NCI-H748 (cell line): Measurements from ENCODE around the gene PLD1.

Experiments
- DNase-seq: peaks from one replicate; lab custom pipeline; 2025; ENCODE audit not compliant: unreplicated experiment; lab: John Stamatoyannopoulos, UW

Gene PLD1

DNA sequence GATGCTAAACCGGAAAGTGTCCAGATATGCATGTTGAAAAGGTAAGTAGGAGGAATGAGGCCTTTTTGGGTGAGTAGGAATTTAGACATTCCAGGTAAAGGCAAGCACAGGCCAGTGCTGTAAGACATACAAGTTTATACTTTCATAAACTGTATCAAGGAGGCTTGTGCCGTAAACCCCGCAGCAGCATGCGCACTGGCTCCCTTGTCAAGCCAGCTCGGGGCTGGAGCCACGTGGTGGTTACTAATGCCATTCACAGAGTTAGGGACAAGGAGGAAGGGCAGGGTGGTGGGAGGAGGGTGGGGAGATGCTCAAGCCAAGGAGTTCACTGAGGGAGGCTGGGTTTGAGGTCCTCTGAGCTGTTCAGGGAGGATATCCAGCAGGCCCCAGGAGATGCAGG, 35.8 kb downstream of the PLD1 start:
- DNase-seq, result no peak

DNA sequence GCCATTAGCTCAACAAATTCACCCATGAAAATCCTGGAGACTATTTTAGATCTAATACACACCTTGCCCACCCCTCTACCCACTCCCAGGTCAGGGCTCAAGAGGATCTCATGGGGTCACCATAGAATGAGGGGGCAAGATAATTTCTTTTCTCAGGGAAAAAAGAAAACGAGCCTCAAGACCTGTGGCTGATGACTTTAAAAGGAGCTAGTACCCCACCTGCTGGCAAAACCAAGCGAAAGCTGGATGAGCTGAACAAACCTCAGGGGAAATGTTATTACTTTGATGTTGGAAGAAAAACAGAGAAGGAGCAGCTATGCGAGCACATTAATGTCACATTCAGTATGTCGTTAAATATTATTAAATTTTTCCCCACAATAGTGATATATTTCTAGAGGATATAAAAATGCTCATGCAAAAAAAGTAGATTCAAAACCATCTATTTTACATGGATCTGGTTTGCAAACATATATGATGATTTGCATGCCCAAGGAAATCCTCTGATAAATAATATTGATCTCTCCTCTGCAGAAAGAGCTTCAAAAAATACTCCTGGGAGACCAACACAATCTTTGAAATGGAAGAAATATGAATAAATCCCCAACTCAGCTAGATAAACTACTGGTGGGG, 37.7 kb downstream of the PLD1 start:
- peak; percentile 56 for DNase-seq

GRCh38 chr3:171770689-171771620, 39.3 kb downstream of the PLD1 start:
- peak; percentile 31 for DNase-seq

GRCh38 chr3:171769461-171769860, 40.8 kb downstream of the PLD1 start:
- no peak for DNase-seq

GRCh38 chr3:171768986-171769385, 41.3 kb downstream of the PLD1 start:
- no peak for DNase-seq

DNA sequence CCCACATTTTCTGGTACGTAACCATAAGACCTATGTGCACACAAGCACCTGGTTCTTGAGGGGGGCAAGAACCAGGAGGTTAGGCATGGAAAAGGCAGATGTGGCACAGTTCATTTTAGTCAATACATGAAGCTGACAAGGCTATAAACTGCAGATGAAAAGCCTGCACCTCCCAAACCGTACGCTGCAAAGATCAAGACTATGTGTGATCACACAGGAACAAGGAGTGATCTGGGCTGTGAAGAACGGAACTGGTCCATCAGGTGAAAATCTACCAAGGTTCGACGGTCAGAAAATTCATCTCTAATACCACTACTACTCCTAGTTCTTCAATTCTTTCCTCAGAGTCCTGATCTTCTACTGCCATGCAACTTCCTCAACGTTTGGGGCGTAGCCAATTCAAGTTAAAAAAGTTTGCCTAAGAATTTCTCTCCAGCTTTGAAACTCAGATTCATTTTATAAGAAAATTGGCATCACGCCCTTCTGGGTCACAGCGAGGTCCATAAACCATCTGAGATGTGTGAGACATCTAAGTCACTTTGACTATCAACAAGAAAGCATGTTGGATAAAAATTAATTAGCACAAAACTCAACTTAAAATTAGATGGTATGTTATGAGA, 41.9 kb downstream of the PLD1 start:
- no peak for DNase-seq

GRCh38 chr3:171765511-171765887, 44.8 kb downstream of the PLD1 start:
- DNase-seq, result no peak

DNA sequence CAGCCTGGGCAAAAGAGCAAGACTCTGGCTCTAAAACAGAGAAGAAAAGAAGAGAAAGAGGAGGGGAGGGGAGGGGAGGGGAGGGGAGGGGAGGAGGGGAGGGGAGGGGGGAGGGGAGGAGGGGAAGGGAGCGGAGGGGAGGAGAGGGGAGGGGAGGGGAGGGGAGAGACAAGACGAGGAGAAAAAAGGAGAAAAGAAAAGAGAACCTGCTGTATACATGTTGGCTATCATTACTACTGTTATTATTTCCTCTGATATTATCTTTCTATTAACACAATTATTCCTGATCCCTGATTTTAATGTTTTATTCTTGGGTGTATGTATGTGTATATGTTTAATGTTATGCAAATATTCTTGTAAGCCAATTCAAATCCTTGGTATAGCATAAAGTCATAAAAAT, 46.9 kb downstream of the PLD1 start:
- no peak for DNase-seq

- no peak for DNase-seq
These were observed 49.8 kb downstream of the PLD1 start for GRCh38 chr3:171760477-171760876.

- no peak for DNase-seq
These were observed 52.2 kb downstream of the PLD1 start for GRCh38 chr3:171758109-171758508.

DNA sequence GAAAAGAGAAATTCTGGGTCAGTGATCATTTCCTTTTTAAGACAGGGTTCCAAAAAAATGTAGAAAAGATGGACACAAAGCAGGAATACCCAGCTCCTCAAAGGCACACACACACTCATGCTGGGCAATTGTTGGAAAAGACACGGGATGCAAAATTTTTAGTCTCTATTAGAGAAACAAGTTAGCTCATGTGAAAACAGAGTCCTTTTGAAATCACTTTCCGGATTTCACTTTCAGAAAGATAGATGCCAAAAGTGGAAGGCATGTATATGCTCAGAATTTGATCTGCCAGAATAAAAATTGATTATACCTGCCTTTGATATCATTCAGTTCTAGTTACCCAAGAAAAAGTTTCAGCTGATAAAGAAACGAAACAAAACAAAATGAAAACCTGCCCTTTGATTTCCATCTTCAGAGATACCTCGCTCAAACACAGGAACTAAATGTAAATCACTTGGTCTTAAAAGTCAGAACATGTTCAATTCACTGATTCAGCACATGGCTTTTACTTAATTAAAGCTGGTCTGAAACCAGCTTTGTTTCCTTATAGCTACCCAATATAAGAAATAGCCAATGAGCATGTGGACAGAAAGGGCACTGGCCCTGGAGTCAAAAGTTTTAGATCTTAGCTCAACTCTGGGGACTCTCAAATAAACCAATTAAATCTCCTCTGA, 52.8 kb downstream of the PLD1 start:
- no peak for DNase-seq

DNA sequence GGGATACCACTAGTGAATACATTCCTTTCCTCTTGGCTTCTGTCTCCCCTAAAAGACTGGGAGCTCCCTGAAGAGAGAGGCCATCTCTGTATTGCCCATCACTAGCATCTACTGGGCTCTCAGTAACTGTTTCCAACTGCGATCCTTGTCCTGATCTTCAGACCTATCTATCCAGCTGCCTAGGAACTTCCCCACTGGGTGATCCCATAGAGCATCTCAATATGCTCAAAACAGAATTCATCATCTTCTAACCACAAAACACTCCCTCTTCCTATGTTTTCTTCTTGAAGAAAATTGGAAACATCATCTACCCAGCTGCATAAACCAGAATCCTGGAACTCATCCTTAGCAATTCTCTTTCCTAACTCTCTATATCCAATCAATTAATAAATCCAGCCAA, 54.6 kb downstream of the PLD1 start:
- DNase-seq, result no peak

- DNase-seq, result no peak
These were observed 55.2 kb downstream of the PLD1 start for GRCh38 chr3:171755015-171755589.

GRCh38 chr3:171753665-171754408, 56.4 kb downstream of the PLD1 start:
- no peak for DNase-seq

DNA sequence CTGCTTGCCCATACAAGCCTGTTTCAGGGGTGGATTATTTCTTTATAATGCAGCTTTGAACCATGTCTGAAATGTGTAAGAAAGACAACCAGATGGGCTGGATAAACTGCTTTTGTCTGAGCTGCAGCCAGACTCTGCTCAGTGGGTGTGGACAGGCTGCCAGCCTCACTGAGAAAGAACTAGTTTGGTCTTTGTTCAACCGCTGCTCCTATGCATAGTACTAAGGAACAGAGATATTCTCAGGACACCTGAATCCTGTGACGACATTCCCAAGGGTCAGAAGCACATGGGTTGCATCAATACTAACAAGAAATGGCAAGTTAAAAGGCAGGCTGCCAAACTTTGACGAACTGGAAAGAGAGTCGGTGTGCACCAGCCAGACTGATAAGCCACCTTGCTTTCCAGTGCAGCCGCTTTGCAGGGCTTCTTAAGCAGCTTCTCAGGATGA, 57.2 kb downstream of the PLD1 start:
- DNase-seq, result no peak

GRCh38 chr3:171752329-171752728, 58.0 kb downstream of the PLD1 start:
- no peak for DNase-seq

DNA sequence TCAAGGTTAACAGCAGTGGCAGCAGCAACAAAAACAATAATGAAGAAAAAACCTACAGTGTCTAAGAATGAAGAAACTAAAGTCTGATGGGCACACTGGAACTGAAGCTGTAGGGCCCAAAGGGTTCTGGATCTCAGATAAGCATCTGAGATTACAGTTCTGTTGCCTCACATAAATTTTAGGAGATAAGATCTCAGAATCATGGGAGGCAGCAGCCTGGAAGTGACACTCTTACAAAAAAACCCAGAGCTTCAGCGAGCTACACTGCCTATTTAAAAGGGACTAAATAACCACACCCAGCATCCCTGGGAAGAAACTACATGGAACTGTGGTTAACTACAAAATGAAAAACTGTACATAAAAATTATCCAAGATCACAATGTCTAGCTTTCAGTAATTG, 61.2 kb downstream of the PLD1 start:
- DNase-seq, result no peak

GRCh38 chr3:171748064-171748924, 62.0 kb downstream of the PLD1 start:
- no peak for DNase-seq

DNA sequence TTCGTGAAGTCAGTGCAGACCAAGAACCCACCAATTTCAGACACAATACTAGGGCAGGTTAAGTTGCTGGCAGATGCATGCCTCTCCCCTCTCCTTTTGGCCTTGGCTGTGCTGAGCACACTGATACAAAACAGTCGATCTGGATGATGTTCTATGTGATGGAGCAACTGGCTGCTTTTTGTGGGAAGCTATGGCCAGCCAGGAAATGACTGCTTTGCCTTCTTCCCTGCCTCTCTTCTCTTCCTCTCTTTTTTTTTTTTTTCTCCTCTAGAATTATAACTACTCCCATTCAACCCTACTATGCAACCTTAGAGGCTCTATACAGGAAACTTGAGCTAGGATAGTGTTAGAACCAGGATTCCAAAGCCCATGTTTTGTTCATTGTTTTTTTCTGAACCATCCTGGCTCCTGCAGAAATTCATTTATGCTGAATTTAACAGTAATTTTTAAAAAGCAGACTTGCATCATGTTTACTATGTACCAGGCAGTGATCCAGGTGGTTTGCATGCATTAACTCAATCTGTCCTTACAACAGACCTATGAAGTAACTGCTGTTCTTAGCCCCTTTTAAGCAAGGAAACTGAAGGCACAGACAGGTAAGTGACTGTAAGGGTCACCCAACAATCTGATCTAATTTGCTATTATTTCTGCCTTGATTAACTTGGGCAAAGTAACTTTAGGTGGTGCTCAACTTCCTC, 62.9 kb downstream of the PLD1 start:
- no peak for DNase-seq
